ENCODE data around the gene HSD17B8. TPM values are rescaled to one million over a fixed set of nuclear protein-coding genes. Genes with fewer than 3 reads are reported as not detected.

The HSD17B8 gene
- total RNA-seq, 2 experiments from 2014 or later = 8.6 to 10.5 TPM

GRCh38 chr6:33211666-33212422 is 7.4 kb downstream of the HSD17B8 start:
- Histone ChIP-seq H3K36me3 (ENCODE audit: insufficient read depth, low read length) (peaks cover 19% of the 10 kb centered on the region), H3K4me1 (ENCODE audit: insufficient read depth, low read length) (peaks cover 41% of the 10 kb centered on the region), H3K27ac (ENCODE audit: low read depth in 1 of 2, low read length in 2 of 2) (no peak overlapping the region), H3K9me3 (ENCODE audit: control insufficient read depth in 1 of 2, insufficient read depth in 1 of 2, low read length in 2 of 2) (no peaks in the 10 kb centered on the region), H3K27me3 (ENCODE audit: control insufficient read depth in 1 of 2, insufficient read depth in 2 of 2, low read length in 2 of 2) (peaks cover 0 to 14% of the 10 kb centered on the region in 2 experiments), H3K4me3 (ENCODE audit: low read length) (no peak overlapping the region)
- CTCF ChIA-PET = interaction anchor here (1.5 kb wide), 1 partner anchor 15 kb away, joined by 3 read pairs; no protein-coding TSS in a partner anchor
- H3K27me3 Mint-ChIP-seq = peaks cover 33% of the 10 kb centered on the region
- peak overlapping the region; percentile 58 for H3K27ac Mint-ChIP-seq
- H3K4me1 Mint-ChIP-seq (ENCODE audit: low read depth) = peaks cover 40% of the 10 kb centered on the region
- no peak for TF ChIP-seq CTCF (IDR thresholded peaks at IDR 0.05)
- peak overlapping the region; percentile 80 for H3K4me3 Mint-ChIP-seq
- H3K9me3 Mint-ChIP-seq = no peaks in the 10 kb centered on the region
- H3K36me3 Mint-ChIP-seq (ENCODE audit: low read depth) = peaks cover 50% of the 10 kb centered on the region
- intact Hi-C loops (cut with DNase I, micrococcal nuclease) = no loop called here
- POLR2A ChIA-PET = no interaction called here
- no peak for DNase-seq
- ATAC-seq (ENCODE audit: poor library complexity) = no peak

- Histone ChIP-seq H3K4me3 (ENCODE audit: low read length) (peak overlapping the region; percentile 42), H3K9me3 (ENCODE audit: control insufficient read depth in 1 of 2, insufficient read depth in 1 of 2, low read length in 2 of 2) (no peaks in the 10 kb centered on the region), H3K27me3 (ENCODE audit: control insufficient read depth in 1 of 2, insufficient read depth in 2 of 2, low read length in 2 of 2) (peaks cover 0 to 14% of the 10 kb centered on the region in 2 experiments), H3K4me1 (ENCODE audit: insufficient read depth, low read length) (peaks cover 34% of the 10 kb centered on the region), H3K27ac (ENCODE audit: low read depth in 1 of 2, low read length in 2 of 2) (no peak overlapping the region), H3K36me3 (ENCODE audit: insufficient read depth, low read length) (peaks cover 19% of the 10 kb centered on the region)
- H3K36me3 Mint-ChIP-seq (ENCODE audit: low read depth) = peaks cover 50% of the 10 kb centered on the region
- peaks cover 40% of the 10 kb centered on the region for H3K4me1 Mint-ChIP-seq (ENCODE audit: low read depth)
- intact Hi-C loops (cut with DNase I, micrococcal nuclease) = no loop called here
- ChIA-PET POLR2A (no interaction called here), CTCF (no interaction called here)
- peaks cover 41% of the 10 kb centered on the region for H3K27me3 Mint-ChIP-seq
- DNase-seq (no peak), ATAC-seq (ENCODE audit: poor library complexity) (no peak)
- no peaks in the 10 kb centered on the region for H3K9me3 Mint-ChIP-seq
- no peak for TF ChIP-seq CTCF (IDR thresholded peaks at IDR 0.05)
- H3K4me3 Mint-ChIP-seq = peak overlapping the region; percentile 80
- H3K27ac Mint-ChIP-seq = peak overlapping the region; percentile 58
These were observed 8.4 kb downstream of the HSD17B8 start for GRCh38 chr6:33212857-33213165.

- H3K36me3 Mint-ChIP-seq (ENCODE audit: low read depth) = peaks cover 49% of the 10 kb centered on the region
- peaks cover 30% of the 10 kb centered on the region for H3K4me1 ChIP-seq (ENCODE audit: insufficient read depth, low read length)
- H3K4me3 ChIP-seq (ENCODE audit: low read length) = peak overlapping the region; percentile 42
- no peak for TF ChIP-seq CTCF (IDR thresholded peaks at IDR 0.05)
- peaks cover 46% of the 10 kb centered on the region for H3K27me3 Mint-ChIP-seq
- ATAC-seq (ENCODE audit: poor library complexity) = peak; percentile 24
- H3K4me3 Mint-ChIP-seq = peak overlapping the region; percentile 80
- no peaks in the 10 kb centered on the region for H3K9me3 ChIP-seq (ENCODE audit: control insufficient read depth in 1 of 2, insufficient read depth in 1 of 2, low read length in 2 of 2)
- H3K27ac ChIP-seq (ENCODE audit: low read depth in 1 of 2, low read length in 2 of 2) = no peak overlapping the region
- peaks cover 0 to 14% of the 10 kb centered on the region in 2 experiments for H3K27me3 ChIP-seq (ENCODE audit: control insufficient read depth in 1 of 2, insufficient read depth in 2 of 2, low read length in 2 of 2)
- H3K9me3 Mint-ChIP-seq = no peaks in the 10 kb centered on the region
- peak overlapping the region; percentile 58 for H3K27ac Mint-ChIP-seq
- peaks cover 19% of the 10 kb centered on the region for H3K36me3 ChIP-seq (ENCODE audit: insufficient read depth, low read length)
- CTCF ChIA-PET = no interaction called here
- intact Hi-C loops (cut with DNase I, micrococcal nuclease) = no loop called here
- peak in 5 of 14 experiments; percentile 15 to 55 (median 17) for DNase-seq
- POLR2A ChIA-PET = no interaction called here
- H3K4me1 Mint-ChIP-seq (ENCODE audit: low read depth) = peaks cover 40% of the 10 kb centered on the region
These were observed 8.9 kb downstream of the HSD17B8 start for GRCh38 chr6:33213166-33213988.

Measured in CD4-positive, alpha-beta T cell (primary cell).